HS-27A (cell line): ENCODE data around the gene UPB1.
A peak's percentile ranks its signal among the peaks of the same experiment; 100 is the strongest.

Experiments used
- DNase-seq: peaks from one replicate; pipeline ENCODE4 v3.0.0-alpha.2; 2012; ENCODE audit warnings: low read depth, missing footprints

UPB1 gene

GRCh38 chr22:24494528-24495364, at the start of gene UPB1:
TSS of gene UPB1 (plus strand) at chr22:24495332. CDS start at chr22:24495404, 72 bp downstream.
- no peak for DNase-seq

- no peak for DNase-seq
These were observed 49.5 kb upstream of the UPB1 start for GRCh38 chr22:24445481-24446259.

- DNase-seq, result no peak
These were observed 48.9 kb upstream of the UPB1 start for GRCh38 chr22:24446260-24446611.

- no peak for DNase-seq
These were observed 44.5 kb upstream of the UPB1 start for GRCh38 chr22:24450610-24451009.

- DNase-seq, result no peak
These were observed 44.0 kb upstream of the UPB1 start for GRCh38 chr22:24451162-24451561.

GRCh38 chr22:24453853-24454252, 41.3 kb upstream of the UPB1 start:
- DNase-seq, result no peak

- no peak for DNase-seq
These were observed 40.1 kb upstream of the UPB1 start for GRCh38 chr22:24455039-24455438.

- no peak for DNase-seq
These were observed 39.2 kb upstream of the UPB1 start for GRCh38 chr22:24455751-24456426.

GRCh38 chr22:24457894-24458420, 37.2 kb upstream of the UPB1 start:
- no peak for DNase-seq

GRCh38 chr22:24459911-24460310, 35.2 kb upstream of the UPB1 start:
- DNase-seq, result no peak

- no peak for DNase-seq
These were observed 34.6 kb upstream of the UPB1 start for GRCh38 chr22:24460418-24461089.

- DNase-seq, result no peak
These were observed 31.9 kb upstream of the UPB1 start for GRCh38 chr22:24463071-24463760.

GRCh38 chr22:24465566-24465965, 29.6 kb upstream of the UPB1 start:
- peak; percentile 83 for DNase-seq

- DNase-seq, result no peak
These were observed 29.2 kb upstream of the UPB1 start for GRCh38 chr22:24465975-24466374.

GRCh38 chr22:24466716-24467328, 28.3 kb upstream of the UPB1 start:
- DNase-seq, result peak; percentile 52

GRCh38 chr22:24467340-24467739, 27.8 kb upstream of the UPB1 start:
- DNase-seq, result no peak

- DNase-seq, result peak; percentile 34
These were observed 23.6 kb upstream of the UPB1 start for GRCh38 chr22:24471570-24471969.

GRCh38 chr22:24473284-24473683, 21.8 kb upstream of the UPB1 start:
- no peak for DNase-seq

GRCh38 chr22:24474221-24474620, 20.9 kb upstream of the UPB1 start:
- DNase-seq, result peak; percentile 91

- peak; percentile 38 for DNase-seq
These were observed 20.4 kb upstream of the UPB1 start for GRCh38 chr22:24474649-24475255.
